M059J (cell line): Measurements from ENCODE around the gene PTPN22. TPM values are rescaled to one million over a fixed set of nuclear protein-coding genes. Genes with fewer than 3 reads are reported as not detected.

Source experiments
- total RNA-seq: library from RNA; depleted of rRNA; stranded (reverse); fragments of >200 nt; shearing (Covaris generic); gene quantifications from 2 replicates; pipeline ENCODE4 v1.2.3, GENCODE V29; 2014; rRNA removed

The PTPN22 gene
- total RNA-seq, 1 experiment from 2014 or later, result 1.9 TPM

Other genes starting within 250 kb of the PTPN22 start
- 72.3 and 77.3 TPM in 2 replicates for gene PHTF1, start 112.2 kb downstream of the PTPN22 start, total RNA-seq
- 7.5 and 12.4 TPM in 2 replicates for gene RSBN1, start 59.2 kb downstream of the PTPN22 start, total RNA-seq
- gene BCL2L15, start 15.9 kb upstream of the PTPN22 start, total RNA-seq, result not detected in 2 replicates
- gene AP4B1, start 33.1 kb upstream of the PTPN22 start, total RNA-seq, result 17.9 and 18.9 TPM in 2 replicates
- 16.9 and 19.2 TPM in 2 replicates for gene DCLRE1B, start 33.6 kb upstream of the PTPN22 start, total RNA-seq
- gene HIPK1, start 57.6 kb upstream of the PTPN22 start, total RNA-seq, result 26.2 and 34.9 TPM in 2 replicates
- 2.2 and 5.2 TPM in 2 replicates for gene OLFML3, start 107.8 kb upstream of the PTPN22 start, total RNA-seq